ENCODE data around the gene FAM199X.

Gene FAM199X

GRCh38 chrX:104126856-104127255 is 39.4 kb upstream of the FAM199X start:
- Histone ChIP-seq H3K4me3 (replicated peaks; ENCODE audit: insufficient read depth, low read length) (no peak overlapping the region), H3K27me3 (ENCODE audit: insufficient read depth, poor library complexity, severe bottlenecking) (no peaks in the 10 kb centered on the region), H3K27ac (replicated peaks) (no peak overlapping the region)
- DNase-seq (ENCODE audit: low read depth in 1 of 2, low spot score in 1 of 2): no peak
- TF ChIP-seq REST (IDR thresholded peaks at IDR 0.05; ENCODE audit: insufficient replicate concordance, low read depth): no peak
- TF ChIP-seq SPI1 (IDR thresholded peaks at IDR 0.05; ENCODE audit: borderline replicate concordance, low read depth): no peak
- TF ChIP-seq GABPA (IDR thresholded peaks at IDR 0.05; ENCODE audit: low read depth): no peak
- no peak for TF ChIP-seq CTCF (IDR thresholded peaks at IDR 0.05; ENCODE audit: insufficient read depth, low read length)
- TF ChIP-seq POLR2AphosphoS5 (IDR thresholded peaks at IDR 0.05; ENCODE audit: low read depth): no peak

DNA sequence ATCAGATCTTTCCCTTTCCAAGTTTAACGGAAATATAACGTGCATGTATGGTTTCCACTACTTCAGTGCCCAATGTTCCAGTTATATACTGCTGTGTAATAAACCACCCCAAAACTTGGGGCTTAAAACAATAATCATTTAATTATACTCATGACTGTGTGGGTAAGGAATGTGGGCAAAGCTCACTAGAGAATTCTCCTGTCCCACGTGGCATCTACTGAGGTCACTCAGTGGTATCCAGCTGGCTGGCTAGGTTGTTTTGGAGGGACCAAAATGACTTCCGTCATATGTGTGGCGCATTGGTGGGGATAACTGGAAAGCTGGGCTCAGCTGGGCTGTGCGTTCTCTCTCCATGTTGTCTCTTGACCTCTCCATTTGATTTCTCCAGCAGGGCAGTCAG is 35.4 kb upstream of the FAM199X start:
- DNase-seq (ENCODE audit: low read depth in 1 of 2, low spot score in 1 of 2): no peak
- H3K27me3 ChIP-seq (ENCODE audit: insufficient read depth, poor library complexity, severe bottlenecking): no peaks in the 10 kb centered on the region
- H3K4me3 ChIP-seq (replicated peaks; ENCODE audit: insufficient read depth, low read length): no peak overlapping the region
- TF ChIP-seq POLR2AphosphoS5 (IDR thresholded peaks at IDR 0.05; ENCODE audit: low read depth) (no peak), REST (IDR thresholded peaks at IDR 0.05; ENCODE audit: insufficient replicate concordance, low read depth) (no peak), GABPA (IDR thresholded peaks at IDR 0.05; ENCODE audit: low read depth) (no peak), SPI1 (IDR thresholded peaks at IDR 0.05; ENCODE audit: borderline replicate concordance, low read depth) (no peak), CTCF (IDR thresholded peaks at IDR 0.05; ENCODE audit: insufficient read depth, low read length) (no peak)
- no peak overlapping the region for H3K27ac ChIP-seq (replicated peaks)

DNA sequence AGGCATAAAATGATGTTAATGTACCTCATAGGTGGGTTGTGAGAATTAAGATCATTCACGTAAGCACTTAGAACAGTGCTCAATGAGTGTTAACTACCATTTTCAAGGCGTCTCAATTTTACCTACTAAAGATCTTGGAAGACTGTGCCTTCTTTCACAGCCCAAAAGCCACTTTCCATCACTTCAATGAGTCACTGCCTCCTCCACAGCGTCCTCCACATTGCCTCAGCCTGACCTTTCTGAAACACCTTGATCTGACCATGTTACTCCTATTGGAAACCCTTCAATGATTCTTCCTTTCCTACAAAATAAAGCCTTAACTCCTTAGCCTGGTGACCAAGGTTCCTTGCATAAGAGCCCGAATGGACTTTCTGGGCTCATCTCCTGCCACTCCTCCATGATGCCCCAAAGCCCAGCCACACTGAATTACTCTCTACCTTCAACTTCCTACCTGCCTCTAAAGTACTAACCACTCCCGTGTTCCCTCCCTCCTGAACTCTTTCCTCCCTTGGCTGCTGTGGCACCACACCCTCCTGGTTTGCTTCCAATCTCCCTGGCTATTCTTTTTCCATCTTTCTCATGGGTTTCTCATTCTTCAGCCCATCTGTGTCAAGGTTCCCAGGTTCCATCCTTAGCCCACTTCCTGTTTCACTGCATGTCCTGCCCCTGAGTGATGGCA is 31.5 kb upstream of the FAM199X start:
- no peak for TF ChIP-seq POLR2AphosphoS5 (IDR thresholded peaks at IDR 0.05; ENCODE audit: low read depth)
- TF ChIP-seq GABPA (IDR thresholded peaks at IDR 0.05; ENCODE audit: low read depth): no peak
- no peak for TF ChIP-seq REST (IDR thresholded peaks at IDR 0.05; ENCODE audit: insufficient replicate concordance, low read depth)
- TF ChIP-seq SPI1 (IDR thresholded peaks at IDR 0.05; ENCODE audit: borderline replicate concordance, low read depth): no peak
- no peak for TF ChIP-seq CTCF (IDR thresholded peaks at IDR 0.05; ENCODE audit: insufficient read depth, low read length)
- Histone ChIP-seq H3K27me3 (ENCODE audit: insufficient read depth, poor library complexity, severe bottlenecking) (no peaks in the 10 kb centered on the region), H3K4me3 (replicated peaks; ENCODE audit: insufficient read depth, low read length) (no peak overlapping the region), H3K27ac (replicated peaks) (no peak overlapping the region)
- DNase-seq (ENCODE audit: low read depth in 1 of 2, low spot score in 1 of 2): no peak
